HUES64 (cell line): ENCODE data around the gene USP22.

ENCODE experiments used
- H3K27ac ChIP-seq: 2 replicates; pipeline ENCODE4 v1.7.0; 2013; ENCODE audit warnings: low read depth, low read length, inconsistent platforms
- H3K27me3 ChIP-seq: 2 replicates; pipeline ENCODE4 v1.6.1; 2013; ENCODE audit warnings: mild to moderate bottlenecking, low read length; ENCODE audit not compliant: insufficient read depth
- H3K36me3 ChIP-seq: 2 replicates; pipeline ENCODE4 v1.6.1; 2013; ENCODE audit warnings: mild to moderate bottlenecking, low read length; ENCODE audit not compliant: insufficient read depth
- H3K4me1 ChIP-seq: 2 replicates; pipeline ENCODE4 v1.6.1; 2013; ENCODE audit warnings: mild to moderate bottlenecking, low read length, moderate library complexity; ENCODE audit not compliant: insufficient read depth
- H3K4me3 ChIP-seq: 2 replicates; pipeline ENCODE4 v1.5.1; 2013; ENCODE audit warnings: mild to moderate bottlenecking, low read length, moderate library complexity
- H3K9ac ChIP-seq: 2 replicates; pipeline ENCODE4 v1.6.1; 2013; ENCODE audit warnings: mild to moderate bottlenecking, low read depth, low read length
- H3K9me3 ChIP-seq: 2 replicates; pipeline ENCODE4 v1.6.1; 2013; ENCODE audit warnings: low read depth, low read length; ENCODE audit not compliant: insufficient read depth
- WGBS: fragments of 150-250, 120-280 bp; methylation state at CpG from one replicate; pipeline ENCODE4 v1.1.7; 2013; ENCODE audit warnings: missing lambda C conversion rate; 5-methylcytosine and 5-hydroxymethylcytosine counted together

USP22 gene

GRCh38 chr17:21031756-21032396 lies 10.9 kb downstream of the USP22 start:
- H3K9me3 ChIP-seq, result no peaks in the 10 kb centered on the region
- peaks cover 36% of the 10 kb centered on the region for H3K36me3 ChIP-seq
- no peak overlapping the region for H3K27ac ChIP-seq
- H3K4me1 ChIP-seq, result peaks cover 44% of the 10 kb centered on the region
- 93% methylated on average over 8 of the region's 8 CpGs for WGBS
- no peaks in the 10 kb centered on the region for H3K27me3 ChIP-seq
- no peak overlapping the region for H3K4me3 ChIP-seq
- no peak overlapping the region for H3K9ac ChIP-seq

DNA sequence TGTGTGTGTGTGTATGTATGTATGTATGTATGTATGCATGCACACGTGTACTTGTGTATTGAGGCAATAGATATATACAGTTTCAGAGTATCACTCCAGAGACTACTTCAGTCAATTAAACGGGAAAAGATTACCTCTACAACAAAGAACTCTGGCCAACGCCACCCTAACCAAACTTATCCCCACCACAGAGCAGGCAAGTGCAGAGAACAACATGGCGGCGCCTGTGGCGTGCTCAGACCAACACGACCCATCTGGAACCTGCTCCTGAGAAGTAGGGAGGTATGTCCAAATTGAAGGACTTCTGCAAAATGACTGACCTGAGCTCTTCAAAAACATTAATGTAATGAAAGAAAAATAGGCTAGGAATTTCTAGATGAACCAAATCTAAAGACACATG lies 12.4 kb downstream of the USP22 start:
- H3K27me3 ChIP-seq, result no peaks in the 10 kb centered on the region
- H3K27ac ChIP-seq, result no peak overlapping the region
- H3K9ac ChIP-seq, result no peak overlapping the region
- WGBS, result 93% methylated on average over 7 of the region's 7 CpGs
- H3K36me3 ChIP-seq, result peaks cover 41% of the 10 kb centered on the region
- peaks cover 32% of the 10 kb centered on the region for H3K4me1 ChIP-seq
- H3K9me3 ChIP-seq, result no peaks in the 10 kb centered on the region
- H3K4me3 ChIP-seq, result no peak overlapping the region

DNA sequence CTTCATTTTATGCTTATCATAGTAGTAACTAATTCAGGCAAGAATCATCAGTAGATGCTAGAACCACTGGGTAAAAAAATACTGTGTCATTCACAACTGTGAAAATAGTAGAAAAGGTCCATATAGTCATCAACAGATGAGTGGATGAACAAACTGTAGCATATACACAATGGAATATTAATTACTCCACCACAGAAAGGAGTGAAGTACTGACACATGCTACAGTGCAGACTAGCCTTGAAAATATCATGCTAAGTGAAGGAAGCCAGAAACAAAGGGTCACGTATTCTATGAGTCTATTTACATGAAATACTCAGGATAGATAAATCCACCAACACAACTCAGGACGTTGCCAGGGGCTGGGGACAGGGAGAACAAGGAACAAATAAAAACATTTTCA lies 13.3 kb downstream of the USP22 start:
- no peaks in the 10 kb centered on the region for H3K9me3 ChIP-seq
- H3K4me1 ChIP-seq, result peaks cover 23% of the 10 kb centered on the region
- H3K36me3 ChIP-seq, result peaks cover 50% of the 10 kb centered on the region
- no peaks in the 10 kb centered on the region for H3K27me3 ChIP-seq
- 81% methylated on average over 2 of the region's 2 CpGs for WGBS
- no peak overlapping the region for H3K4me3 ChIP-seq
- H3K27ac ChIP-seq, result no peak overlapping the region
- H3K9ac ChIP-seq, result no peak overlapping the region

DNA sequence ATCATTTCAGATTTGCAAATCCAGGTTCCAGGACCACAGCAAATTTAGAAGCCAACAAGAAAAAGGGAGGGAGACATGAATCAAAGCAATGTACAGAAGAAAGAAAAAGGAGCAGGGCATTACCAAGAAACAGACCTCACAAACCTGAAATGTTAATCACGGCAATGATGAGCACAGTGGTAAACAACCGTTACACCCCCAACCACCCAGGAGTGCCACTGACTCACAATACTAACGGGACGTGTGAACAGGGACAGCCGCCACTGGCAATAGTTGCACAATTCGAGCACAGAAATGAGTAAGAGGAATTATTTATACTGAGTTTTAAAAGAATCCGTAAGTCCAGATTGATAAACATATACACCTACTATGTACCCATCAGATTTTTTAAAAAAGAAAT lies 13.8 kb downstream of the USP22 start:
- 83% methylated on average over 7 of the region's 7 CpGs for WGBS
- no peak overlapping the region for H3K9ac ChIP-seq
- H3K27me3 ChIP-seq, result no peaks in the 10 kb centered on the region
- H3K9me3 ChIP-seq, result no peaks in the 10 kb centered on the region
- H3K4me1 ChIP-seq, result peaks cover 18% of the 10 kb centered on the region
- no peak overlapping the region for H3K4me3 ChIP-seq
- no peak overlapping the region for H3K27ac ChIP-seq
- peaks cover 55% of the 10 kb centered on the region for H3K36me3 ChIP-seq

- Histone ChIP-seq H3K36me3 (peaks cover 63% of the 10 kb centered on the region), H3K4me3 (no peak overlapping the region), H3K4me1 (peaks cover 18% of the 10 kb centered on the region), H3K27me3 (no peaks in the 10 kb centered on the region), H3K27ac (no peak overlapping the region), H3K9me3 (no peaks in the 10 kb centered on the region), H3K9ac (no peak overlapping the region)
- WGBS, result 95% methylated on average over 13 of the region's 13 CpGs
These were observed 14.6 kb downstream of the USP22 start for GRCh38 chr17:21028192-21028591.

DNA sequence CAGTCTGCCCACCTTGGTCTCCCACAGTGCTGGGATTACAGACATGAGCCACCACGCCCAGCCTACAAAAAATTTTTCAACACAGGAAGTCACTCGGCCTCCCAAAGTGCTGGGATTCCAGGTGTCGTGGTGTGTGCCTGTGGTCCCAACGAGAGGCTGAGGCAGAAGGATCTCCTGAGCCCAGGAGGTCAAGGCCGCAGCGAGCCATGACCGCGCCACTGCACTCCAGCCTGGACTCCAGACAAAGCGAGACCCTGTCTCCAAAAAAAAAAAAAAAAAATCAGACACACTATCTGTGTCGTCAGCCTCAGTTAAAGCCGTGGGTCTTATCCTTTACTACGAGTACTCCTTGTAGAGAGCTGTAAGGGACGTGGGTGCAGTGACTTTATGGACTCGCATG lies 15.8 kb downstream of the USP22 start:
- no peaks in the 10 kb centered on the region for H3K9me3 ChIP-seq
- H3K4me1 ChIP-seq, result peaks cover 18% of the 10 kb centered on the region
- no peaks in the 10 kb centered on the region for H3K27me3 ChIP-seq
- H3K4me3 ChIP-seq, result no peak overlapping the region
- peaks cover 70% of the 10 kb centered on the region for H3K36me3 ChIP-seq
- no peak overlapping the region for H3K9ac ChIP-seq
- 95% methylated on average over 14 of the region's 14 CpGs for WGBS
- H3K27ac ChIP-seq, result no peak overlapping the region

- WGBS, result 95% methylated on average over 5 of the region's 5 CpGs
- Histone ChIP-seq H3K9me3 (no peaks in the 10 kb centered on the region), H3K4me1 (peaks cover 7% of the 10 kb centered on the region; the same call in 1 of the 2 replicates), H3K4me3 (no peak overlapping the region), H3K36me3 (peaks cover 86% of the 10 kb centered on the region), H3K27me3 (no peaks in the 10 kb centered on the region), H3K27ac (no peak overlapping the region), H3K9ac (no peak overlapping the region)
These were observed 17.4 kb downstream of the USP22 start for GRCh38 chr17:21025451-21025850.

DNA sequence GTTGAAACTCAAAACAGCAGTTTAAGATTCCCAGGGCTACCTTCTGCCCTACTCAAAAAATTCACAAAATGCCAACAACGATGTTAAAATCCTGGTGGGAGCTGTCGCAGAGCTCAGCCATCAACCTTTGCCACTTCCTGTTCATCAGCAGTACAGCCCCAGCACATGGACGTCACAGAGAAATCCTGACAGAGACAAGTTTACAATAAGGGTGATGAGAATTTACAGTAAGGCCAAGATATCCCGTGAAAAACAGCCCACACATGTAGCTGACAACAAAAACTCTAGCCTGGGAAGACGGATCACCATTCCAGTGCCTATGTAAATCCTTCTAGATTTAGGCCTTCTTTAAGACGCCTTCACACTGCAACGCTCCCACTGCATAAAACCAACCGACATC lies 18.8 kb downstream of the USP22 start:
- Histone ChIP-seq H3K9ac (no peak overlapping the region), H3K36me3 (peaks cover 99% of the 10 kb centered on the region), H3K4me3 (no peak overlapping the region), H3K9me3 (no peaks in the 10 kb centered on the region), H3K27me3 (no peaks in the 10 kb centered on the region), H3K27ac (no peak overlapping the region), H3K4me1 (no peaks in the 10 kb centered on the region)
- 96% methylated on average over 8 of the region's 8 CpGs for WGBS

DNA sequence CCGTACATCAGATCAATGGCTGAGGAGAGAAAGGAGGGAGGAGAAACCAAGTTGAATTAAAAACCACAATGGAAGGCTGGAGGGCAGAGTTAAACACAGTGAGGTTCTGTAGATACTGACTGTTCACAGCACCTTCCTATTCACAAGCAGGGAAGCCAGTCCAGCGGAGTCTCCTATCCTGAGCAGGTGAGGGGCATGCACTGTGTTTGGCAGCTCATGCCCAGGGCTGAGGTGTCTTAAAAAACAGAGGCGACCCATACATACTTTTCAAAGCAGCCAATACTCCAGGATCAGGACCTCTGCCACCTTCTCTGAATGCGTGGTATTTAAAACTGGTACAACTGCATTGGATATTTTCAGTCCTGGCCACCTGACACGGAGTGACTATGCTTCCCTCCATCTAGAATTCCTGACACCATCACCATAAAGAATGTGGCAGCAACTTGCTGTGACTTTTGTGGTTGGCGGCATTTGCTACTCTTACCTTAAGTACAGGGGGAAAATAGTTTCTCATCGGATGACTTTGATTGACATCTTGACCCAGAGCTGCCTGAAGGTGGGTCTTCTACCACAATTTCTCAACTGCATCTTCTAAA lies 21.5 kb downstream of the USP22 start:
- Histone ChIP-seq H3K4me1 (no peaks in the 10 kb centered on the region), H3K27me3 (no peaks in the 10 kb centered on the region), H3K9ac (no peak overlapping the region), H3K27ac (no peak overlapping the region), H3K4me3 (no peak overlapping the region), H3K36me3 (peaks cover 99% of the 10 kb centered on the region), H3K9me3 (no peaks in the 10 kb centered on the region)
- 94% methylated on average over 7 of the region's 7 CpGs for WGBS

DNA sequence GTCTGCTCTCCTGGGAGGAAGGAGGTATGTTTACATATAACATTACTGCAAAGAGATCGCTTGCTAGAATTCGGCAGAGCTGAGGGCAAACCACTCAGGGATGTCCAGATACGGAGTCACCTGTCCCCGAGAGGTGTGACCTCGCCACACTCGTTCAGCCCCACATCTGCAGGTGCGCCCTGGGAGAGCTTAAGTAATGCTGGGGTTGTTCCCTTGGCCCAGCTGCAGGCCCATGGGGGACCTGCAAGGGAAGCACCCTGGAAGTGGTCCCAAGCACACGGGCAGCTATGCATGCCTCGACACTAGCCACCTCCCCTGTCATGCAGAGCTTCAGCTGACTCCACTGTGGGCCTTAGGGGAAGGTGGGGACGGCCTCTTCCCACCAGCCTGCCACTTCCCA lies 22.2 kb downstream of the USP22 start:
- Histone ChIP-seq H3K27ac (no peak overlapping the region), H3K27me3 (no peaks in the 10 kb centered on the region), H3K4me1 (no peaks in the 10 kb centered on the region), H3K9ac (no peak overlapping the region), H3K9me3 (no peaks in the 10 kb centered on the region), H3K4me3 (no peak overlapping the region), H3K36me3 (peaks cover 99% of the 10 kb centered on the region)
- 94% methylated on average over 10 of the region's 10 CpGs for WGBS

DNA sequence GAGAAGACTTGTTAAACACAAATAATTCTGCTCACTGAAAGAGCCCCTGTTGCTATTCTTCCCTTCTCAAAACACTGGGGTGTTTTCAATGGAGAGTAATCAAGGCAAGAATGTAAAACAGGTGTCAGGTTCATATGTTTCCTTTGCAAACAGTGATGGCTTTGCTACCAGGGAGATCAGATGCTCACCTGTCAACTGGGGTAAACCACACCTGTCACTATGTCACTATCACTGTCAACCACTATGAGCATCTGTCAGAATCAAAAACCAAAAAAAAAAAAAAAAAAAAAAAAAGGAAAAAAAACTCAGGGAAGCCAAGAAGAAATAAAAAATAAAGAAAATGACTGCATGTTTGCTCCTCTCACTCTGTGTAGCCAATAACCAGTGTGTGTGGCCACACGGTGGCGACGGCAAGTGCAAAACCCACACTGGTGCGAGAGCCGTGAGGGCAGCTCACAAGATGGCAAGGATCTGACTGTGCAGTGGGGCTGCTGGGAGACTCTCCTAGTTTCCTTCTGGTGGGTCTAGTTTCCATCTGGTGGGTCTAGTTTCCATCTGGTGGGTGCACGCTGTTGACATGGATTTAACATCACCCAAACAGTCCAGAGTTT lies 22.7 kb downstream of the USP22 start:
- Histone ChIP-seq H3K4me3 (no peak overlapping the region), H3K9me3 (no peaks in the 10 kb centered on the region), H3K9ac (no peak overlapping the region), H3K36me3 (peaks cover 99% of the 10 kb centered on the region), H3K27me3 (no peaks in the 10 kb centered on the region), H3K27ac (no peak overlapping the region), H3K4me1 (no peaks in the 10 kb centered on the region)
- WGBS, result 88% methylated on average over 6 of the region's 6 CpGs
